Skeletal muscle cell (primary cell): ENCODE measurements around the gene OR2C1.

Experiments used
- DNase-seq: peaks from one replicate; pipeline ENCODE4 v3.0.0-alpha.2; 2010; ENCODE audit warnings: low read depth
- H3K4me3 ChIP-seq: 2 replicates; pipeline ENCODE4 v1.5.1; 2011; ENCODE audit warnings: low read depth, mild to moderate bottlenecking, control low read depth, low read length, moderate library complexity

The OR2C1 gene

DNA sequence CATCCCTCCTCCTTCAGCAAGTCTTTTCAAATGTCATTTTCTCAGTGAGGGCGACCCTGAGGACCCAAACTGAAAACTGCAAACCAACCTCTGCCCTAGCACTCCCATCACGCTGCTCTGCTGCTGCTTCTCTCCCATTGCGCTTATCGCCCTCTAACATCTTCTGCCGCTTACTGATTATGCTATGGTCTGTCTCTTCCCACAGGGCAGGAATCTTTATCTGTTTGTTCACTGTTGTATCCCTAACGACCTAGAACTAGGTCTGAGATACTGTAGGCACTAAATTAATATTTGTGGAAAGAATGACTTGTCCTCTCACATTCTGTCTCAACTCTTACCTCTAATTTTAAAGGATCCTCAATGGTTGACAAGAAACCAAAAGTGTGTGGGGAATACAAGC, 32.6 kb downstream of the OR2C1 start:
- no peak for DNase-seq
- H3K4me3 ChIP-seq, result no peak overlapping the region

GRCh38 chr16:3389663-3390338, 34.1 kb downstream of the OR2C1 start:
- DNase-seq, result no peak
- no peak overlapping the region for H3K4me3 ChIP-seq

DNA sequence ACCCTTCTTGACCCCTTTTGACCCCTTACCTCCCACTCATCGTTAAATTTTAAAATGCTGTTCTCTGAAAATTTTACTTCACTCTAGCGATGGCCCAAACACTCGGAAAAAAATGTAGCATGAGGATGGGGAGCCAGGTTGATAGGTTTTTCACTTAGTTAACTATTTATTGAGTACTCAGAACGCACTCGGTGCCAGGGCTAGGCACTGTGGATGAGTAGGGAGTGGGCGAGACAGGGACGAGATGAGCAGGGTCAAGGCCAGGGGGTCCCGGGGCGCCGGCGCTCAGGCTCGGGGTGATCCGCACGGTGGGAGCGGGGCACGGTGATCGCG, 44.7 kb downstream of the OR2C1 start:
- no peak for DNase-seq
- peak overlapping the region; percentile 95 for H3K4me3 ChIP-seq

- peak within 1 kb of the TSS; percentile 95 for H3K4me3 ChIP-seq
- DNase-seq, result peak; percentile 98
These were observed 45.3 kb downstream of the OR2C1 start, which contains the start of the genes ZNF174 and ZSCAN32 for GRCh38 chr16:3400779-3401688. TSS of gene ZNF174 (plus strand) at chr16:3401215. CDS start at chr16:3402005, 790 bp downstream. TSS of gene ZSCAN32 (minus strand) at chr16:3401004. CDS start at chr16:3397557, 3,447 bp downstream.

GRCh38 chr16:3401719-3402397, 46.2 kb downstream of the OR2C1 start:
- DNase-seq, result no peak
- H3K4me3 ChIP-seq, result peak overlapping the region; percentile 95
